Type B pancreatic cell (in vitro differentiated cells): ENCODE results near the gene ITM2C. TPM values are rescaled to one million over a fixed set of nuclear protein-coding genes. Genes with fewer than 3 reads are reported as not detected.

Experiments used
- DNase-seq: peaks from one replicate; pipeline ENCODE4 v3.0.0; 2021; ENCODE audit warnings: mixed read lengths; ENCODE audit not compliant: unreplicated experiment; ENCODE audit errors: extremely low spot score
- H3K27ac Mint-ChIP-seq: 2 replicates; pipeline ENCODE4 v1.8.0; 2021; ENCODE audit warnings: mild to moderate bottlenecking, mixed read lengths
- H3K27me3 Mint-ChIP-seq: 2 replicates; pipeline ENCODE4 v1.8.0; 2021; ENCODE audit warnings: mixed read lengths
- H3K36me3 Mint-ChIP-seq: 2 replicates; pipeline ENCODE4 v1.8.0; 2021; ENCODE audit warnings: mixed read lengths
- H3K4me1 Mint-ChIP-seq: one replicate; pipeline ENCODE4 v1.8.0; 2021; ENCODE audit warnings: mixed read lengths; ENCODE audit not compliant: unreplicated experiment
- H3K4me3 Mint-ChIP-seq: 2 replicates; pipeline ENCODE4 v1.8.0; 2021; ENCODE audit warnings: mild to moderate bottlenecking, mixed read lengths
- H3K9me3 Mint-ChIP-seq: 2 replicates; pipeline ENCODE4 v1.8.0; 2021; ENCODE audit warnings: mixed read lengths
- CTCF ChIP-seq: fragments of 200-600 bp; sonication (generic); conservative IDR thresholded peaks from 2 replicates; pipeline ENCODE4 v1.5.0; 2021; ENCODE audit warnings: antibody characterized with exemption, mild to moderate bottlenecking
- total RNA-seq: library from RNA; stranded (reverse); gene quantifications from 2 replicates; pipeline ENCODE4 v1.2.1, GENCODE V29; 2021; ENCODE audit warnings: low replicate concordance

Gene ITM2C
- total RNA-seq, 1 donor from 2014 or later, result 285 TPM

DNA sequence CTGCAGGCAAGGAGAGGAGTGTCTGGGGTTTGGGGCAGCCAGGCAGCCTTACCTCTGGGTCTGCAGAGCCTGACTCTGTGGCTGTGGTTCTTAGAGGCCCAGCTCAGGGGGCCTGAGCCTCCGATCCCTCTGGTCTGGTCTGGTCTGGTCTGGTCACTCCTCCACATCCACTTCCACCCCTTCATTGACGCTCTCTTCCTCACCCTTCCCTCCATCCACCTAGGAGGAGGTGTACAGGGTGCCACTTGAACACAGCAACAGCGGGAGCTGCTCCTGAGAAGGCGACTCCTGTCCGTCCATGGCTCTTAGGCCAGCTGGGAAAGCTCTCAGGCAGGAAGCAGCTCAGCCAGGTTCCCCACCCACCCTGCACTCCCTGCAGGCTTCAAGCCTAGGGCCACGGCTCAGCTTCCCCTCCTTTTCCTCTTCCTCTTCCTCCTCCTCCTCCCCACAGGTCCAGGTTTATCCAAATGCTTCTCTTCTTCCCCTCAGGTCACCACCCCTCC lies 43.4 kb downstream of the ITM2C start:
- Mint-ChIP-seq H3K9me3 (no peaks in the 10 kb centered on the region), H3K36me3 (no peaks in the 10 kb centered on the region), H3K27ac (no peak overlapping the region), H3K4me1 (peaks cover 15% of the 10 kb centered on the region), H3K27me3 (peaks cover 12% of the 10 kb centered on the region), H3K4me3 (no peak overlapping the region)
- TF ChIP-seq CTCF, result no peak
- no peak for DNase-seq

DNA sequence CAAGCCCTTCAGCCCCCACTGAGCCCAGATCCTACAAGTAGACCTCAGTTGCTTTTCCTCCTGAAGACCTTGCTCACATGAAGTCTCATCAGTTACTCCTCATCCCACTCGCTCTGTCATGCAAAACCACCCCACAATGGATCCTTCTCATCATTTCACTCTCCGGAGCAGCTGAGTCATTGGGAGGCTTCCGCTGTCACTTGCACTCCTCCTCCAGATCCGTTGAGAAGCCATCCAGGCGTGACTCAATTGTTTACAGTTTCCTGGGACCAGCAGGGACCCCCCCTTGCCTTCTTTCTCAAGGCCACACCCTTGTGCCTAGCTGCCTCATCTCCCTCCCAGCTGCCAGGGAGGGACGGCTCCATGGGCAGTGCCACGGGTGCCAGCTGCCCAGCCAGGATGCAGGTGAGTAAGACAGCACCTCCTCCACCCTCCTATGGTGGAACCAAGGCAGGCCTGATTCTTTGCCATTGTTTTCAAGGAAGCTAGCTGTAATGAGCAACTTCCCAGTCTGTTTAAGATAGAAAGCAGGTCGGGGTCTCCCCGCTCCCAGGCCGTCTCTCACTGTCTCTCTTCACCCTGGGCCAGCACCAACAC lies 44.0 kb downstream of the ITM2C start:
- no peak overlapping the region for H3K4me3 Mint-ChIP-seq
- TF ChIP-seq CTCF, result no peak
- H3K27ac Mint-ChIP-seq, result no peak overlapping the region

DNA sequence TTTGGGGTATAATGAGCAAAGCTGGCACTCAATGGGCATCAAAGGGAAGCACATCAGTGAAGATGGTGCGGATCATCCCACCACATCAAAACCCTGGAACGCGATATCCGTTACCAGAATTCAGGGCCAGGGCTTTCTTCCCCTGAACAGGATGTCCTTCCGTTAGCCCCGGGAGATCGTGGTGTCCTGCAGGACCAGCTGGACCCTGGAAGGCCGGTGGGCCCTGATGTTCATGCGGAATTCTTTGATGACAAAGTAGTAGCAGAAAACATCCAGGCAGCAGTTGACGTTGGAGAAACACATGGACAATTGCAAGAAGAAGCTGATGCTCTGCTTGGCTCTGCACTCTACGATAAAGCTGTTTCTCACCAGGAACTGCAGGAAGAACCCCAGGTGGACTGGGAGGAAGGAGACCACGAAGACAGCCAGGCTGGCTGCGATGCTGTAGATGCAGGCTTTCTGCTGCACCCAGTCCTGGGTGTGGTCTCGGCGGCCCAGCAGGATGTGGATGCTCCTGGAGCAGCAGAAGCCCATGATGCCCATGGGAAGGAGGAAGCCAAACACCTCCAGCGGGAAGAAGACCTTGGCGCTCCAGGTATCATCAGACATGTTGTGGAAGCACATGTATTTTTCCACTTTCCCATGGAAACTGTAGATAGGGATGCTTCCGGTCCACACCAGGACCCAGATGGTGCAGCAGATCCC lies 45.3 kb downstream of the ITM2C start:
- DNase-seq, result no peak
- TF ChIP-seq CTCF, result no peak
- peaks cover 15% of the 10 kb centered on the region for H3K27me3 Mint-ChIP-seq
- no peaks in the 10 kb centered on the region for H3K36me3 Mint-ChIP-seq
- no peak overlapping the region for H3K4me3 Mint-ChIP-seq
- no peak overlapping the region for H3K27ac Mint-ChIP-seq
- H3K9me3 Mint-ChIP-seq, result no peaks in the 10 kb centered on the region
- peaks cover 15% of the 10 kb centered on the region for H3K4me1 Mint-ChIP-seq

More for the DNA sequence above, 44.0 kb downstream of the ITM2C start:
- Mint-ChIP-seq H3K9me3 (no peaks in the 10 kb centered on the region), H3K4me1 (peaks cover 15% of the 10 kb centered on the region), H3K27me3 (peaks cover 12% of the 10 kb centered on the region), H3K36me3 (no peaks in the 10 kb centered on the region)
- DNase-seq, result no peak

- Mint-ChIP-seq H3K9me3 (no peaks in the 10 kb centered on the region), H3K27ac (no peak overlapping the region), H3K4me1 (peaks cover 15% of the 10 kb centered on the region), H3K27me3 (peaks cover 15% of the 10 kb centered on the region), H3K36me3 (no peaks in the 10 kb centered on the region), H3K4me3 (no peak overlapping the region)
- no peak for DNase-seq
- no peak for TF ChIP-seq CTCF
Observed at GRCh38 chr2:230910546-230911177, 45.9 kb downstream of the ITM2C start.

DNA sequence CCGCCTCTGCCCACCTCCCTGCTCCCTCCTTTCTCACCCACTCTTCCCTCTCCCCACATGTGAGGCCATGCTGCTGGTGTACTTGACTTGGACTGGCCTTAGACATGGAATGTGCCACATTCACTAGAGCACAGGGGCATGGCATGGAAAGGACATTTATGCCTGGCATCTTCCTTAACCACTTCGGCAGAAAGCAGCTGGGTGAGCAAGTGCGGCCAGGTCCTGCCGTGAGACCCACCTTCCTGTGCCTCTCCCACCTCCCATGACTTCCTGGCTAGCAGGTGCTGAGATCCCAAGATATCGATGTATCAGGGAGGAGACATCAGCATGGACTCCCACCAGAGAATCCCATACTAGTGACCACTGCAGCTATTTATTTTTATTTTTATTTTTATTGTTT lies 47.3 kb downstream of the ITM2C start:
- Mint-ChIP-seq H3K36me3 (no peaks in the 10 kb centered on the region), H3K27ac (no peak overlapping the region), H3K4me3 (no peak overlapping the region), H3K27me3 (peaks cover 9% of the 10 kb centered on the region), H3K4me1 (peaks cover 8% of the 10 kb centered on the region), H3K9me3 (no peaks in the 10 kb centered on the region)
- no peak for TF ChIP-seq CTCF
- no peak for DNase-seq
